Lower leg skin (tissue), 3 donors: ENCODE data around the gene NR6A1.

Experiments used
- POLR2A ChIP-seq, 2 donors: fragments of 450-650 bp; IDR thresholded peaks; one replicate each; pipeline ENCODE4 v1.6.1; 2016 to 2017; ENCODE audit warnings: antibody characterized with exemption in 2 of 2, mild to moderate bottlenecking in 1 of 2, moderate library complexity in 1 of 2
- TF ChIP-seq, protein P1 (sequence below), 3 donors: fragments of 450-650 bp; IDR thresholded peaks; one replicate each; pipeline ENCODE4 v1.5.1; 2016; ENCODE audit warnings: antibody characterized with exemption in 3 of 3, mild to moderate bottlenecking in 3 of 3, moderate library complexity in 2 of 3

- TF ChIP-seq, protein P1, sequence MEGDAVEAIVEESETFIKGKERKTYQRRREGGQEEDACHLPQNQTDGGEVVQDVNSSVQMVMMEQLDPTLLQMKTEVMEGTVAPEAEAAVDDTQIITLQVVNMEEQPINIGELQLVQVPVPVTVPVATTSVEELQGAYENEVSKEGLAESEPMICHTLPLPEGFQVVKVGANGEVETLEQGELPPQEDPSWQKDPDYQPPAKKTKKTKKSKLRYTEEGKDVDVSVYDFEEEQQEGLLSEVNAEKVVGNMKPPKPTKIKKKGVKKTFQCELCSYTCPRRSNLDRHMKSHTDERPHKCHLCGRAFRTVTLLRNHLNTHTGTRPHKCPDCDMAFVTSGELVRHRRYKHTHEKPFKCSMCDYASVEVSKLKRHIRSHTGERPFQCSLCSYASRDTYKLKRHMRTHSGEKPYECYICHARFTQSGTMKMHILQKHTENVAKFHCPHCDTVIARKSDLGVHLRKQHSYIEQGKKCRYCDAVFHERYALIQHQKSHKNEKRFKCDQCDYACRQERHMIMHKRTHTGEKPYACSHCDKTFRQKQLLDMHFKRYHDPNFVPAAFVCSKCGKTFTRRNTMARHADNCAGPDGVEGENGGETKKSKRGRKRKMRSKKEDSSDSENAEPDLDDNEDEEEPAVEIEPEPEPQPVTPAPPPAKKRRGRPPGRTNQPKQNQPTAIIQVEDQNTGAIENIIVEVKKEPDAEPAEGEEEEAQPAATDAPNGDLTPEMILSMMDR (IDR thresholded peaks at IDR 0.05), result no peak
- no peak for TF ChIP-seq POLR2A (IDR thresholded peaks at IDR 0.05)
Measured at GRCh38 chr9:124675261-124676158, 95.6 kb downstream of the NR6A1 start.
